Measurements from ENCODE around the gene IRF2BPL.
"Not testable (repeated sequence)": the region's sequence is repeated elsewhere in the genome, so short reads cannot be mapped to it uniquely, and the experiment has no call there.

The IRF2BPL gene

GRCh38 chr14:77036484-77037214 lies 8.1 kb upstream of the IRF2BPL start:
- DNase-seq (ENCODE audit: insufficient read length, low spot score) (no peak), FAIRE-seq (peak; percentile 89)

GRCh38 chr14:77035267-77035666 lies 6.8 kb upstream of the IRF2BPL start:
- FAIRE-seq (peak; percentile 64), DNase-seq (ENCODE audit: insufficient read length, low spot score) (no peak)

DNA sequence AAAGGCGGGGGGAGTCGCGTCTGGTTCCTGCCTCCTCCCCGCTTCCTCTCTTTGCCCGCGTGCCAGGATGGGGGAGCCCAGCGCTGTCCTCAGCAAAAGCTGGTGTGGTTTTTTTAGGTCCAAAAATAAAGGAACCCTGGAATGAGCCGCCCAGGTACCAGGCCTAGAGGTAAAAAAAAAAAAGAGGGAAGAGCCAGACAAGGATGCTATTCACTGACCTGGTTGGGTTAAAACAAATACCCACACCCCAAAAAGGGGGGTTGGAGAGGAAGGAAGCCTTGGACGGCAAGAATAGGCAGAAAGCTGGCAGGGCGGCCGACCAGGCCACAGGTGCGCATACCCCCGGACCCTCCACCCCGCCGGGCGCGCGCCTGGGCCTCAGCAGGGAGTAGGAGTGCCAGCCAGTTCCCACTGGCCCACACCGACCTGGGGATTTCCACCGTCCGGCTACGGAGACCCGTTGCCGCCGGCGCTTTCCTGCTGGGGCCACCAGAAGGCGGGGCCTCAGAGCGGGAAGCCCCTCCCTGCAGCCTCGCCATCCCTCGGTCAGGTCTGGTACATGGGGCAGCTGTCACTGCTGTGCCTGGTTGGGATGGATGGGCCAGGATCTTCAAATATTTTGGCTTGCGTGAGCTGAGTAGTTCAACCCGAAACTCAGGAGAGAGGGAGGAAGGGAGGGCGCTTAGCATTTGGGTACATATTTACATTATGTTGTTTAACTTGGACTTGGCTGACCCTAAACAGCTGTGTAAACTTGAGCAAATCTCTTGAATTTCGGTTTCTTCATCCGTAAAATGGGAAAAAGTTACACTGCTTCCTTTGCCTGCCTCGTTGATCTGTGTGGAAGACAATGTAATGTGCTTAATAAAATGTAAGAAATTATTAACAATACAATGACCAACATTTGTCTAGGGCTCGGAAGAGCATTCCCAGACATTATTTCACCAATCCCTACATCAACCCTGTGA lies 5.4 kb upstream of the IRF2BPL start:
- DNase-seq (ENCODE audit: insufficient read length, low spot score) (peak; percentile 68), FAIRE-seq (peak; percentile 94)

GRCh38 chr14:77032844-77033621 lies 4.5 kb upstream of the IRF2BPL start:
- DNase-seq (ENCODE audit: insufficient read length, low spot score) (no peak), FAIRE-seq (peak; percentile 80)

GRCh38 chr14:77032491-77032843 lies 4.0 kb upstream of the IRF2BPL start:
- DNase-seq (ENCODE audit: insufficient read length, low spot score) (no peak), FAIRE-seq (no peak)

DNA sequence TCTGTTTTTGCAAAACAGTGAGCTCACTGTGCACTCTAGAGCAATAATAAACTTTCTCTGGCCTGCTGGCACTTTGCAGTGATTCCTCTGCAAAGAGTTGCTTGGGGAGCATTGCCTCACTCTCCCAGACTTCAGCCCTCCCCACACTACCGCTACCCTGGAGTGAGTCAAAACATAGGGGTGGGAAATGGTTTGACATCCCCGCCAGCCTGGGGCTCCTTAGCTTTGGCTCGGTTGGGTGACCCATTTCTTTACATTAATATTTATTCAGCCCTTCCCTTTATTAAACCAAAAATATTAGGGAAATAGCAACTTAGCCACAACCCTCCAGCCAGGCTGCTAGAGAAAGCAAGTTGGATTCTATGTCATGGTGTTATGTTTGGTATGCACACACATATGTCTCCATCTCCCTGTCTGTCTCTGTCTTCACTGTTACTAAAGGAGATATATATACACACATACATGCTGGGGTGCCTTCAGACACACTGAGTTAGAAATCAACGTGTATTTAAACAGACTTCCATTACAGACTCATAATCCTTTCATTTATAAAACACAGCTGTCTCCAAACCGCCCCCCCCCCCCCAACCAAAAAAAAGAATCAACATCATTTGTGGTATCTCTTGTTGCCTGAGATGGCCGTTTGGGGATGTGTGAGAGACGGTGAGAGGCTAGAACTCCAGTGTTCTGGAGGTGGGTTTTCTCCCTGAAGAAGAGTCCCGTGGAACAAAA lies 3.4 kb upstream of the IRF2BPL start:
- no peak for FAIRE-seq
- no peak for DNase-seq (ENCODE audit: insufficient read length, low spot score)

- FAIRE-seq: no peak
- peak; percentile 60 for DNase-seq (ENCODE audit: insufficient read length, low spot score)
These were observed 747 bp downstream of the IRF2BPL start for GRCh38 chr14:77027538-77028383.

DNA sequence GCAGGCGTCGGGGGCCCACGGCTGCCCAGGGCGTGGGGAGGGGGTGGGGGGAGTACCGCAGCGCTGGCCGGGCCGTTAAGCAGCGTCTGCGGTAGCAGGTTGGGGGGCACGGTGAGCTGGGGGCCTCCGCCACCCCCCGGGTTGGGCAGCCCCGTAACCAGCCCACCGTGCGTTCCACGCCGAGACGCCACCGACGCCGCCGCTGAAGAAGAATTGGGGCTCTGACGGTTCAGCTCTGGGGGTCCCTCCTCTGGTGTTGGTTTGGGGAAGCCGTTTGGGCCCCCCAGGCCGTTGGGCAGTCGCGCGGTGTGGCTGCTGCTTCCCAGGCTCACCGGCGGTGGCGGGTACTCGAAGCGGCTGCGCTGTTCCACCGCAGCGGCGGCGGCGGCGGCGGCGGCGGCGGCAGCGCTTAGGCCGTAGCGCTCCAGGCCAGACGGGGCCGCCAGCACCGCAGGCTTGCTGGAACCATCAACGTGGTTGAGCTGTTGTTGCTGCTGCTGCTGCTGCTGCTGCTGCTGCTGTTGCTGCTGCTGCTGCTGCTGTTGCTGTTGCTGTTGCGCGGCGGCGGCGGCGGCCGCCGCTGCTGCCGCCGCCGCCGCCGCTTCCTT lies 1.5 kb downstream of the IRF2BPL start:
- FAIRE-seq (no peak), DNase-seq (ENCODE audit: insufficient read length, low spot score) (peak; percentile 79)

- DNase-seq (ENCODE audit: insufficient read length, low spot score): no peak
- no peak for FAIRE-seq
These were observed 2.2 kb downstream of the IRF2BPL start for GRCh38 chr14:77026166-77026929.

DNA sequence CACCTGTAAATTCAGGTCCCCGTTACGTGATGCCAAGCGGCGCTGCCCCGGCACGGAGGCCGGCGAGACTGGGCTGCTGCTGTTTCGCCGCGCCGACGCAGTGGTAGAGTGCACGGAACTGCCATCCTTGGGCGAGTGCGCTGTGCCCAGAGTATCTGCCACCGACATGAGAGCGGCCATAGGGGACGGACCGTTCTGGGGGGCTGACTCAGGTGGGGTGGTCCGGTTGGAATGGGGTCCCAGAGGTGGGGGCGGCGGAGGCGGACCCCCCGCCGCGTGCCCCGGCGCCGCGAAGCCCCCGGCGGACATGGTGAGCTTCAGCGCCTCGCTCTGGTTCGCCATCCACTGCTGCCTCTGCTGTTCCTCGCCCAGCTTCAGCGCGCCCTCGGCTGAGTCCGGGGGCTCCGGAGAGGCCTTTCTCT lies 2.8 kb downstream of the IRF2BPL start:
- no peak for FAIRE-seq

GRCh38 chr14:77024171-77024691 lies 4.3 kb downstream of the IRF2BPL start:
- no peak for DNase-seq (ENCODE audit: insufficient read length, low spot score)
- no peak for FAIRE-seq

More for the DNA sequence above, 2.8 kb downstream of the IRF2BPL start:
- DNase-seq (ENCODE audit: insufficient read length, low spot score): no peak

DNA sequence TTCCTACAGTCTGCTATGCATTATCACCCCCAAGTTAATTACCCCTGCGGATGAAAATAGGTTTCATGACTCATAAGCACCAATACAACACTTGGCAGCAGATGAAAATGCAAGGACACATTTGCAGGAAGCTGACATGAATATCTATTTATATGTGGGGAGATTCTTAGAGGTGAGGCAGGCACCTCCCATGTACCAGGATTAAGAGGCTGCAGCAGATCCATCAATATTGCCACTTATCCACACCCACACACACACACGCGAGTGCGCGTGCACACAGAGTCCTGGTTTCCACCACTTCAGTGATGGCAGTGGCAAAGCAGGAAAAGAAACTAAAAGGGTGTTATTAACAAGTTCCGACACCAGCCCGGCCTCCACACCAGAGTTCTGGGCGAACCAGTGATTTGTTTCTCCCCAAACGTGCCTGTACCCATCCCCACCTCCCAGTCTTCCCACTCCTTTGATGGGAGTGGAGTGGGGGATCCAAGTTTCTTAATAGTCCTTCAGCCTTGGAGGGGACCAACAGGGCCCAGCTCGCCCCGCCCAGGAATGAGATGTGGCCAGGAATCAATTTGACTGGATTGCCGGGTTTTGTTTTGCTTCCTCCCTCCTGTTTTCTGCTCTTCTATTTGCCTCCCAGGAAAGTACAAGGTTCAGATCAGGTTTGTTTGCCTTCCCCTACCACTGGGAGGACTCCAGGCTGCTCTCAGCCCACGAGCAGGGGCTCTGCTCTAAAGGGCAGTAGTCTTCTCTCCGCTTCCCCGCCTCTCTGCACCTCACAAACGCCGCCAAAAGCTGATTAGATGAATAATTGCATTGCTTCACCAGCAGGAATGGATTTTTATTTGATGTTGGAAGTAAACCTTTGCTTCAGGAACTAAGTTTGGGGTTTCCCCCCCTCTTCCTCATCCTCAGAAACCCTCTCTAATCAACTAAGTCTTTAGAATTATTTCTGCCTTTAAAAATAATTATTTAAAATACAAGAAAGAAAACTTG lies 5.2 kb downstream of the IRF2BPL start:
- no peak for FAIRE-seq
- no peak for DNase-seq (ENCODE audit: insufficient read length, low spot score)

DNA sequence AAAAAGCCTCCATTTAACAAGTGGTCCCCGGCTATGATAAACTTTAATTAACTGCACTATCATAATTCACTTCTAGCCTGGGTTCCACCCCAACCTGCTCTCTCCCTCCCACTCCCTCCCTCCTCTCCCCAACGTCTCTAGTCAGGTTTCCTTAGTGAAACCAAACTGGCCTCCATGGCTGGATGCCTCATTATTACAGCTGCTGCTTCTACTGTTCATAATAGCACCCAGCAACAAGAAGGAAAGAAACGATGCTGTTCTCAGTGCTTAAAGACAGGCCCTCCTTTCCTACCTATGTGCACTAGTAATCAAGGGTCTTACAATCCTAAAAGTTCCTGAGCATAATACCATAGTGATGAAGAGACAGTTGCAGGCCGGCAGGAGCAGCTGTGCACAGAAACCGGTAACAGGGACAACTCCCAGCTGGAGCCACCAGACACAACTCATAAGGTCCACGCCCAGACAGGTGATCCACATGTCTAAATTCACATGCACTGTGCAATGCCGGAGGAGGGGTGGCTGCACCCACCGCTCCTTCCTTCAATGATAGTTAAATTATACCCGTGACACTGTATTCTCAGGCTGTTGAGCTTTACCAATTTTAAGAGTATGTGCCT lies 6.2 kb downstream of the IRF2BPL start:
- FAIRE-seq: peak; percentile 82
- peak; percentile 69 for DNase-seq (ENCODE audit: insufficient read length, low spot score)

DNA sequence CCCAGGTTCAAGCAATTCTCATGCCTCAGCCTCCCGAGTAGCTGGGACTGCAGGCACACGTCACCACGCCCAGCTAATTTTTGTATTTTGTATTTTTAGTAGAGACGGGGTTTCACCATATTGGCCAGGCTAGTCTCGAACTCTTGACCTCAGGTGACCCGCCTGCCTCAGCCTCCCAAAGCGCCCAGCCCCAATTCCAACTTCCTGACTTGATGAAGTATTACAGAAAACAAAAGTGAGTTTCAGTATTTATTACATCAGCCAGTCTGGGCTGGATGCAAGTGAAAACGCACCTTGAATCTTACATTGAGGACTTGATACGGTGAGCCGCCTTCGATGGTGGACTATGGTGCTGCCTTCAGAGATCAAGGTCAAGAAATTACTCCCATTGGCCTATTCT lies 7.1 kb downstream of the IRF2BPL start:
- not testable (repeated sequence) for FAIRE-seq; DNase-seq (ENCODE audit: insufficient read length, low spot score)

DNA sequence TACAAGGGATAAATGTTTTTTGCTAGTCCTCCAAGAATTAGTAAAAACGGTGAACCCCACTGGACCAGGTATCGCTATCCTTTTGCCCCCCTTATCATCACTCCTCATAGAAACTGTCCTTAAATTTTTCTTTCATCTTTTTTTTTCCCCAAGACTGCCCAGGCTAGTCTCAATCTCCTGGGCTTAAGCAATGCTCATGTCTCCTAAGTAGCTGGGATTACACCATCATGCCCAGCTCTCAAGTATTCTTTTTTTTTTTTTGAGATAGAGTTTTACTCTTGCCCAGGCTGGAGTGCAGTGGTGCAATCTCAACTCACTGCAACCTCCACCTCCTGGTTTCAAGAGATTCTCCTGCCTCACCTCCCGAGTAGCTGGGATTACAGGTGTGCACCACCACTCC lies 9.7 kb downstream of the IRF2BPL start:
- FAIRE-seq (no peak), DNase-seq (ENCODE audit: insufficient read length, low spot score) (no peak)

- no peak for DNase-seq (ENCODE audit: insufficient read length, low spot score)
- no peak for FAIRE-seq
These were observed 10.8 kb downstream of the IRF2BPL start for GRCh38 chr14:77017666-77018065.

Data from GM19239 (cell line).